Nephron (organoid): ENCODE results near the gene NLN.
A peak's percentile ranks its signal among the peaks of the same experiment; 100 is the strongest.
"Not testable (repeated sequence)": the region's sequence is repeated elsewhere in the genome, so short reads cannot be mapped to it uniquely, and the experiment has no call there.

Source experiments
- H3K27ac Mint-ChIP-seq, 3 experiments: 2 replicates each; pipeline ENCODE4 v1.8.0; 2020; ENCODE audit warnings: mixed read lengths in 3 of 3, mild to moderate bottlenecking in 2 of 3, moderate library complexity in 1 of 3
- H3K27me3 Mint-ChIP-seq: 2 replicates; pipeline ENCODE4 v1.8.0; 2021; ENCODE audit warnings: low read depth, mild to moderate bottlenecking, moderate library complexity, mixed read lengths
- H3K36me3 Mint-ChIP-seq: 2 replicates; pipeline ENCODE4 v1.8.0; 2020; ENCODE audit warnings: low read depth, mixed read lengths
- H3K4me1 Mint-ChIP-seq: 2 replicates; pipeline ENCODE4 v1.8.0; 2020; ENCODE audit warnings: mixed read lengths
- H3K4me3 Mint-ChIP-seq, 3 experiments: 2 replicates each; pipeline ENCODE4 v1.8.0; 2020; ENCODE audit warnings: mild to moderate bottlenecking in 3 of 3, mixed read lengths in 3 of 3, moderate library complexity in 2 of 3
- H3K9me3 Mint-ChIP-seq: 2 replicates; pipeline ENCODE4 v1.8.0; 2020; ENCODE audit warnings: mixed read lengths
- CTCF ChIP-seq, 3 experiments: fragments of 200-600 bp; sonication (generic); IDR thresholded peaks; one replicate each; pipeline ENCODE4 v1.5.0; 2021; ENCODE audit warnings: antibody characterized with exemption in 3 of 3; ENCODE audit not compliant: unreplicated experiment in 3 of 3

NLN gene

GRCh38 chr5:65721720-65722574 is at the start of gene NLN, which contains the start of gene SGTB:
Gene NLN (plus strand): TSS chr5:65722205. CDS start chr5:65722374, 169 bp downstream.
Gene SGTB (minus strand): TSS chr5:65722109. CDS start chr5:65720807, 1,302 bp downstream.
- Mint-ChIP-seq H3K27me3 (no peaks in the 10 kb centered on the region), H3K4me3 (peak within 1 kb of the TSS; percentile 95 to 98 (median 95)), H3K27ac (peak within 1 kb of the TSS; percentile 80 to 98 (median 95)), H3K9me3 (no peaks in the 10 kb centered on the region), H3K36me3 (no peaks in the 10 kb centered on the region), H3K4me1 (peaks cover 14% of the 10 kb centered on the region)
- TF ChIP-seq CTCF (IDR thresholded peaks at IDR 0.05; ENCODE audit: unreplicated experiment in 3 of 3) = no peak

- Mint-ChIP-seq H3K27me3 (no peaks in the 10 kb centered on the region), H3K9me3 (no peaks in the 10 kb centered on the region), H3K36me3 (peaks cover 26% of the 10 kb centered on the region), H3K4me1 (no peaks in the 10 kb centered on the region), H3K4me3 (no peak overlapping the region), H3K27ac (no peak overlapping the region)
- no peak for TF ChIP-seq CTCF (IDR thresholded peaks at IDR 0.05; ENCODE audit: unreplicated experiment in 3 of 3)
Observed at GRCh38 chr5:65672796-65673195, 49.2 kb upstream of the NLN start.

- no peak overlapping the region for H3K27ac Mint-ChIP-seq
- H3K4me3 Mint-ChIP-seq = no peak overlapping the region
- no peaks in the 10 kb centered on the region for H3K9me3 Mint-ChIP-seq
- no peak for TF ChIP-seq CTCF (IDR thresholded peaks at IDR 0.05; ENCODE audit: unreplicated experiment in 3 of 3)
- no peaks in the 10 kb centered on the region for H3K27me3 Mint-ChIP-seq
- no peaks in the 10 kb centered on the region for H3K4me1 Mint-ChIP-seq
- peaks cover 39% of the 10 kb centered on the region for H3K36me3 Mint-ChIP-seq
Observed at GRCh38 chr5:65674749-65675148, 47.3 kb upstream of the NLN start.

- H3K9me3 Mint-ChIP-seq, H3K4me3 Mint-ChIP-seq, H3K4me1 Mint-ChIP-seq, H3K27me3 Mint-ChIP-seq, H3K27ac Mint-ChIP-seq: not testable (repeated sequence)
- H3K36me3 Mint-ChIP-seq = peaks cover 47% of the 10 kb centered on the region
Observed at GRCh38 chr5:65676056-65676455, 45.9 kb upstream of the NLN start.

- Mint-ChIP-seq H3K9me3 (no peaks in the 10 kb centered on the region), H3K4me3 (no peak overlapping the region), H3K36me3 (peaks cover 49% of the 10 kb centered on the region), H3K27me3 (no peaks in the 10 kb centered on the region), H3K4me1 (no peaks in the 10 kb centered on the region), H3K27ac (no peak overlapping the region)
- TF ChIP-seq CTCF (IDR thresholded peaks at IDR 0.05; ENCODE audit: unreplicated experiment in 3 of 3) = no peak
Observed at GRCh38 chr5:65682148-65682547, 39.9 kb upstream of the NLN start.

- Mint-ChIP-seq H3K4me1 (no peaks in the 10 kb centered on the region), H3K4me3 (no peak overlapping the region), H3K27ac (no peak overlapping the region), H3K27me3 (no peaks in the 10 kb centered on the region), H3K36me3 (peaks cover 18% of the 10 kb centered on the region), H3K9me3 (no peaks in the 10 kb centered on the region)
- no peak for TF ChIP-seq CTCF (IDR thresholded peaks at IDR 0.05; ENCODE audit: unreplicated experiment in 3 of 3)
Observed at GRCh38 chr5:65693121-65693520, 28.9 kb upstream of the NLN start.
